NB4 (cell line): ENCODE measurements around the gene OSR1.

Experiments
- MAX ChIP-seq: IDR thresholded peaks from 2 replicates; pipeline ENCODE4 v1.6.1; 2011; ENCODE audit warnings: low read depth, low read length
- MYC ChIP-seq: IDR thresholded peaks from 2 replicates; pipeline ENCODE4 v1.6.1; 2011; ENCODE audit warnings: low read depth, low read length
- TF ChIP-seq, protein P1 (sequence below): IDR thresholded peaks from one replicate; pipeline ENCODE4 v1.5.1; 2012; ENCODE audit warnings: low read depth, low read length

GRCh38 chr2:19358242-19359020 is at the start of gene OSR1:
- TF ChIP-seq, protein P1, sequence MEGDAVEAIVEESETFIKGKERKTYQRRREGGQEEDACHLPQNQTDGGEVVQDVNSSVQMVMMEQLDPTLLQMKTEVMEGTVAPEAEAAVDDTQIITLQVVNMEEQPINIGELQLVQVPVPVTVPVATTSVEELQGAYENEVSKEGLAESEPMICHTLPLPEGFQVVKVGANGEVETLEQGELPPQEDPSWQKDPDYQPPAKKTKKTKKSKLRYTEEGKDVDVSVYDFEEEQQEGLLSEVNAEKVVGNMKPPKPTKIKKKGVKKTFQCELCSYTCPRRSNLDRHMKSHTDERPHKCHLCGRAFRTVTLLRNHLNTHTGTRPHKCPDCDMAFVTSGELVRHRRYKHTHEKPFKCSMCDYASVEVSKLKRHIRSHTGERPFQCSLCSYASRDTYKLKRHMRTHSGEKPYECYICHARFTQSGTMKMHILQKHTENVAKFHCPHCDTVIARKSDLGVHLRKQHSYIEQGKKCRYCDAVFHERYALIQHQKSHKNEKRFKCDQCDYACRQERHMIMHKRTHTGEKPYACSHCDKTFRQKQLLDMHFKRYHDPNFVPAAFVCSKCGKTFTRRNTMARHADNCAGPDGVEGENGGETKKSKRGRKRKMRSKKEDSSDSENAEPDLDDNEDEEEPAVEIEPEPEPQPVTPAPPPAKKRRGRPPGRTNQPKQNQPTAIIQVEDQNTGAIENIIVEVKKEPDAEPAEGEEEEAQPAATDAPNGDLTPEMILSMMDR = no peak
- TF ChIP-seq MAX = no peak
- no peak for TF ChIP-seq MYC
